H9 (cell line): ENCODE data around the gene PHF1. TPM values are rescaled to one million over a fixed set of nuclear protein-coding genes. Genes with fewer than 3 reads are reported as not detected.

Experiments used
- DNase-seq: peaks from one replicate; pipeline ENCODE4 v3.0.0-alpha.2; 2017
- H2AFZ ChIP-seq: one replicate; pipeline ENCODE4 v1.6.1; 2013; ENCODE audit warnings: mild to moderate bottlenecking, low read length, control low read depth, moderate library complexity
- H2AK5ac ChIP-seq: 2 replicates; pipeline ENCODE4 v1.6.1; 2013; ENCODE audit warnings: low read length, control low read depth, mixed read lengths; ENCODE audit not compliant: insufficient read length
- H2BK120ac ChIP-seq: one replicate; pipeline ENCODE4 v1.6.1; 2013; ENCODE audit warnings: low read depth, mild to moderate bottlenecking, low read length, control low read depth, inconsistent platforms; ENCODE audit not compliant: poor library complexity, severe bottlenecking
- H2BK12ac ChIP-seq: 2 replicates; pipeline ENCODE4 v1.6.1; 2013; ENCODE audit warnings: low read length, control low read depth, mixed read lengths, low read depth; ENCODE audit not compliant: insufficient read length
- H2BK15ac ChIP-seq: 2 replicates; pipeline ENCODE4 v1.6.1; 2013; ENCODE audit warnings: low read depth, low read length, control low read depth
- H2BK20ac ChIP-seq: one replicate; pipeline ENCODE4 v1.6.1; 2013; ENCODE audit warnings: low read depth, mild to moderate bottlenecking, low read length, control low read depth, inconsistent platforms; ENCODE audit not compliant: poor library complexity, severe bottlenecking
- H2BK5ac ChIP-seq: 2 replicates; pipeline ENCODE4 v1.6.1; 2013; ENCODE audit warnings: low read length, control low read depth, mixed read lengths; ENCODE audit not compliant: insufficient read length
- H3K14ac ChIP-seq: 2 replicates; pipeline ENCODE4 v1.6.1; 2013; ENCODE audit warnings: low read length, control low read depth; ENCODE audit not compliant: insufficient read depth
- H3K18ac ChIP-seq: 2 replicates; pipeline ENCODE4 v1.6.1; 2013; ENCODE audit warnings: low read depth, mild to moderate bottlenecking, mixed read lengths, low read length, control low read depth; ENCODE audit not compliant: insufficient read length
- H3K23ac ChIP-seq: 2 replicates; pipeline ENCODE4 v1.6.1; 2013; ENCODE audit warnings: low read length, control low read depth, mixed read lengths, low read depth; ENCODE audit not compliant: insufficient read length
- H3K23me2 ChIP-seq: 2 replicates; pipeline ENCODE4 v1.6.1; 2013; ENCODE audit warnings: low read depth, mild to moderate bottlenecking, mixed read lengths, low read length, control low read depth; ENCODE audit not compliant: insufficient read length, poor library complexity, severe bottlenecking
- H3K27ac ChIP-seq: 2 replicates; pipeline ENCODE4 v1.5.1; 2013; ENCODE audit warnings: low read length, control low read depth, mixed read lengths, low read depth; ENCODE audit not compliant: insufficient read length
- H3K27me3 ChIP-seq: 2 replicates; pipeline ENCODE4 v1.6.1; 2013; ENCODE audit warnings: low read length, control low read depth, inconsistent platforms; ENCODE audit not compliant: insufficient read depth
- H3K4ac ChIP-seq: 2 replicates; pipeline ENCODE4 v1.6.1; 2013; ENCODE audit warnings: low read depth, mild to moderate bottlenecking, control low read depth, inconsistent platforms, low read length, moderate library complexity
- H3K4me1 ChIP-seq: 2 replicates; pipeline ENCODE4 v1.6.1; 2013; ENCODE audit warnings: low read length, control low read depth, inconsistent platforms; ENCODE audit not compliant: insufficient read depth
- H3K4me2 ChIP-seq: 2 replicates; pipeline ENCODE4 v1.6.1; 2013; ENCODE audit warnings: low read length, control low read depth, mixed read lengths; ENCODE audit not compliant: insufficient read length, insufficient read depth
- H3K56ac ChIP-seq: 2 replicates; pipeline ENCODE4 v1.6.1; 2013; ENCODE audit warnings: low read depth, mild to moderate bottlenecking, mixed read lengths, low read length, control low read depth; ENCODE audit not compliant: insufficient read length
- H3K79me1 ChIP-seq: 2 replicates; pipeline ENCODE4 v1.6.1; 2013; ENCODE audit warnings: low read depth, mild to moderate bottlenecking, moderate library complexity, low read length, control low read depth, inconsistent platforms; ENCODE audit not compliant: insufficient read depth, poor library complexity, severe bottlenecking
- H3K79me2 ChIP-seq: 2 replicates; pipeline ENCODE4 v1.6.1; 2013; ENCODE audit warnings: low read length, control low read depth, inconsistent platforms; ENCODE audit not compliant: insufficient read depth
- H3K9ac ChIP-seq: 2 replicates; pipeline ENCODE4 v1.6.1; 2013; ENCODE audit warnings: low read length, control low read depth, mixed read lengths; ENCODE audit not compliant: insufficient read length; ENCODE audit errors: extremely low read depth
- H3K9me3 ChIP-seq: one replicate; pipeline ENCODE4 v1.6.1; 2013; ENCODE audit warnings: low read depth, low read length, inconsistent platforms; ENCODE audit not compliant: control insufficient read depth
- H3T11ph ChIP-seq: one replicate; pipeline ENCODE4 v1.6.1; 2013; ENCODE audit warnings: mild to moderate bottlenecking, low read length, control low read depth, inconsistent platforms
- H4K20me1 ChIP-seq: one replicate; pipeline ENCODE4 v1.6.1; 2013; ENCODE audit not compliant: control insufficient read depth, insufficient read length, insufficient read depth
- H4K5ac ChIP-seq: 2 replicates; pipeline ENCODE4 v1.6.1; 2013; ENCODE audit warnings: low read depth, mild to moderate bottlenecking, mixed read lengths, low read length, control low read depth; ENCODE audit not compliant: insufficient read length
- H4K8ac ChIP-seq: replicated peaks from 2 replicates; pipeline ENCODE4 v1.6.1; 2013; ENCODE audit warnings: low read length, control low read depth, mixed read lengths, low read depth; ENCODE audit not compliant: insufficient read length
- H4K91ac ChIP-seq: 2 replicates; pipeline ENCODE4 v1.6.1; 2013; ENCODE audit warnings: low read depth, mild to moderate bottlenecking, moderate library complexity, mixed read lengths, low read length, control low read depth; ENCODE audit not compliant: insufficient read length
- H3K27ac Mint-ChIP-seq, 3 experiments: 2 replicates in 2 of 3; 3 replicates in 1 of 3; pipeline ENCODE4 v1.8.0; 2020 to 2021; ENCODE audit warnings: mixed read lengths in 3 of 3, mild to moderate bottlenecking in 1 of 3, moderate library complexity in 1 of 3
- H3K27me3 Mint-ChIP-seq: 2 replicates; pipeline ENCODE4 v1.8.0; 2021; ENCODE audit warnings: low read depth, mild to moderate bottlenecking, moderate library complexity, mixed read lengths
- H3K36me3 Mint-ChIP-seq, 3 experiments: 2 replicates in 2 of 3; 3 replicates in 1 of 3; pipeline ENCODE4 v1.8.0; 2020 to 2021; ENCODE audit warnings: low read depth in 3 of 3, mixed read lengths in 3 of 3; ENCODE audit not compliant: insufficient read depth in 1 of 3
- H3K4me1 Mint-ChIP-seq, 2 experiments: 2 replicates each; pipeline ENCODE4 v1.8.0; 2020; ENCODE audit warnings: mixed read lengths in 2 of 2
- H3K4me3 Mint-ChIP-seq, 2 experiments: 2 replicates in 1 of 2; 3 replicates in 1 of 2; pipeline ENCODE4 v1.8.0; 2020 to 2021; ENCODE audit warnings: mild to moderate bottlenecking in 2 of 2, mixed read lengths in 2 of 2, moderate library complexity in 1 of 2
- H3K9me3 Mint-ChIP-seq, 2 experiments: 2 replicates in 1 of 2; 3 replicates in 1 of 2; pipeline ENCODE4 v1.8.0; 2020; ENCODE audit warnings: mild to moderate bottlenecking in 2 of 2, mixed read lengths in 2 of 2, moderate library complexity in 1 of 2
- WGBS: extraction: QIAGEN DNeasy Blood & Tissue Kit; methylation state at CpG from one replicate; pipeline ENCODE4 v1.1.7; 2013; ENCODE audit warnings: missing lambda C conversion rate, low lambda C conversion rate, mixed read lengths; ENCODE audit not compliant: insufficient read length; ENCODE audit errors: extremely low coverage; 5-methylcytosine and 5-hydroxymethylcytosine counted together
- total RNA-seq: library from RNA; stranded (reverse); gene quantifications from 2 replicates; pipeline ENCODE4 v1.2.1, GENCODE V29; 2021
- TF ChIP-seq, protein P1 (sequence below): fragments of 200-600 bp; sonication (generic); conservative IDR thresholded peaks from 3 replicates; pipeline ENCODE4 v1.8.0; 2021; ENCODE audit warnings: antibody characterized with exemption, mild to moderate bottlenecking

Gene PHF1
- total RNA-seq, 1 experiment from 2014 or later, result 56.8 TPM

GRCh38 chr6:33415831-33416230 is 5.0 kb downstream of the PHF1 start:
- H3T11ph ChIP-seq, result no peak overlapping the region
- no peaks in the 10 kb centered on the region for H3K27me3 ChIP-seq
- no peak overlapping the region for H3K56ac ChIP-seq
- H4K20me1 ChIP-seq, result no peaks in the 10 kb centered on the region
- peaks cover 10% of the 10 kb centered on the region; the same call in 1 of the 2 replicates for H3K79me2 ChIP-seq
- no peak overlapping the region for H2AK5ac ChIP-seq
- no peaks in the 10 kb centered on the region for H3K9me3 ChIP-seq
- TF ChIP-seq, protein P1, sequence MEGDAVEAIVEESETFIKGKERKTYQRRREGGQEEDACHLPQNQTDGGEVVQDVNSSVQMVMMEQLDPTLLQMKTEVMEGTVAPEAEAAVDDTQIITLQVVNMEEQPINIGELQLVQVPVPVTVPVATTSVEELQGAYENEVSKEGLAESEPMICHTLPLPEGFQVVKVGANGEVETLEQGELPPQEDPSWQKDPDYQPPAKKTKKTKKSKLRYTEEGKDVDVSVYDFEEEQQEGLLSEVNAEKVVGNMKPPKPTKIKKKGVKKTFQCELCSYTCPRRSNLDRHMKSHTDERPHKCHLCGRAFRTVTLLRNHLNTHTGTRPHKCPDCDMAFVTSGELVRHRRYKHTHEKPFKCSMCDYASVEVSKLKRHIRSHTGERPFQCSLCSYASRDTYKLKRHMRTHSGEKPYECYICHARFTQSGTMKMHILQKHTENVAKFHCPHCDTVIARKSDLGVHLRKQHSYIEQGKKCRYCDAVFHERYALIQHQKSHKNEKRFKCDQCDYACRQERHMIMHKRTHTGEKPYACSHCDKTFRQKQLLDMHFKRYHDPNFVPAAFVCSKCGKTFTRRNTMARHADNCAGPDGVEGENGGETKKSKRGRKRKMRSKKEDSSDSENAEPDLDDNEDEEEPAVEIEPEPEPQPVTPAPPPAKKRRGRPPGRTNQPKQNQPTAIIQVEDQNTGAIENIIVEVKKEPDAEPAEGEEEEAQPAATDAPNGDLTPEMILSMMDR, result no peak
- H3K27ac ChIP-seq, result no peak overlapping the region
- no peak overlapping the region for H2AFZ ChIP-seq
- H2BK15ac ChIP-seq, result no peak overlapping the region
- no peak overlapping the region for H4K5ac ChIP-seq
- Mint-ChIP-seq H3K4me3 (peak overlapping the region; percentile 64 to 98), H3K27ac (peak overlapping the region; percentile 43 to 85 (median 57); a peak in 5 of 7 replicates), H3K9me3 (no peaks in the 10 kb centered on the region), H3K27me3 (peaks cover 1% of the 10 kb centered on the region), H3K4me1 (peaks cover 43 to 56% of the 10 kb centered on the region in 2 experiments), H3K36me3 (peaks cover 30 to 54% (median 52%) of the 10 kb centered on the region in 3 experiments)
- peaks cover 25% of the 10 kb centered on the region for H3K23me2 ChIP-seq
- no peak for DNase-seq
- no peak overlapping the region for H3K23ac ChIP-seq
- H2BK20ac ChIP-seq, result no peak overlapping the region
- no peak overlapping the region for H3K4ac ChIP-seq
- H2BK5ac ChIP-seq, result no peak overlapping the region
- H4K91ac ChIP-seq, result no peak overlapping the region
- H2BK120ac ChIP-seq, result no peak overlapping the region
- no peak overlapping the region for H2BK12ac ChIP-seq
- H3K4me2 ChIP-seq, result peak overlapping the region; percentile 96
- no peak overlapping the region for H3K9ac ChIP-seq
- no peak overlapping the region for H3K14ac ChIP-seq
- no peak overlapping the region for H3K18ac ChIP-seq
- no CpG with 5 or more reads among the region's 9 CpGs for WGBS
- peaks cover 3% of the 10 kb centered on the region; the same call in 1 of the 2 replicates for H3K4me1 ChIP-seq
- H3K79me1 ChIP-seq, result no peaks in the 10 kb centered on the region
- no peak overlapping the region for H4K8ac ChIP-seq
